NCI-H1105 treated with DMSO at 0.1 percent for 48 hours (cell line): ENCODE measurements around the gene RBP5.
A peak's percentile ranks its signal among the peaks of the same experiment; 100 is the strongest.
"Not testable (repeated sequence)": the region's sequence is repeated elsewhere in the genome, so short reads cannot be mapped to it uniquely, and the experiment has no call there.

ENCODE experiments used
- DNase-seq: peaks from one replicate; lab custom pipeline; 2025; lab: John Stamatoyannopoulos, UW

RBP5 gene

DNA sequence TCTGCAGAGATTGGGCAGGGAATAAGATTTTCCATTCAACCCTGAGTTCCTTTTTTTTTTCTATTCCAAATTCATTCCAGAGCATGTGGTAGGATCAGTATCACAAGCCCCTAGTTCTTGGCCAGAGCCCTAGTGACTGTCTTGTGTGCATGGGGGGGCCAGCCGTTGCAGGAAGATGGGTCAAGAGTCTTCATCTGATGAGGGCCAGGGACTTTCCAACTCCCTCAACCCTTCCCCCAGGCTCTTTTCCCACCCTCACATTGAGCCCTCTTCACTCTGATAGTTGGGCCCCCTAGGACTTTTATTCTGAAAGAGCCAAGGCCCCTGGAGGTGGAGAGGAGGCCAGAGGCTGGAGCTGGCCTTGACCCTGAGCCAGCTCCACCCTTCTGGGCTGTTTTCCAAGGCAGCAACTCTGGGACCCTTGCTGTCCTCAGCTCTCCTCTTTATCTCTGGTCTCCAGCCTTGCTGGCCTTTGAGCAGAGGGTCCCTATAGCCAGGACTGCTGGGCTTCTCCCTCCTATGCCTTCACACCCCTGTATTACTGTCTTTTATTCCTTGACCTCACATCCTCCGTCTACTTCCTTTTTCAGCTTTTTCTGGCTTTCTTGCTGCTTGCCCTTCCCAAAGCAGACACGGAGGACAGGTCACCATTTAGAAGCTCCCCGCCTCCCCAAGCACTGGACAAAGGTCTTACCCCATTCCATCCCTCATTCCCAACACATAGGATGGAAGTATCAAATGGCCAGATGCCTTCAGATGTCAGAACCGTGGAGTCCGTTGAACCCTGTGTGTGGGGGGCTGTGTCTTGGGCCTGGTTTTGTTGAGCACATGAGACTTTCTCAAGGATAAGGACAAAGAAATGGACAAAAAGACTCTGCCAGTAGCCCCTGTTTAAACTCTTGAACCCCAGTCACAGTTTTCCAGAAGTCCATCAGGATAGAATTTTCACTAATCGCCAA is 5.6 kb downstream of the RBP5 start:
- no peak for DNase-seq

DNA sequence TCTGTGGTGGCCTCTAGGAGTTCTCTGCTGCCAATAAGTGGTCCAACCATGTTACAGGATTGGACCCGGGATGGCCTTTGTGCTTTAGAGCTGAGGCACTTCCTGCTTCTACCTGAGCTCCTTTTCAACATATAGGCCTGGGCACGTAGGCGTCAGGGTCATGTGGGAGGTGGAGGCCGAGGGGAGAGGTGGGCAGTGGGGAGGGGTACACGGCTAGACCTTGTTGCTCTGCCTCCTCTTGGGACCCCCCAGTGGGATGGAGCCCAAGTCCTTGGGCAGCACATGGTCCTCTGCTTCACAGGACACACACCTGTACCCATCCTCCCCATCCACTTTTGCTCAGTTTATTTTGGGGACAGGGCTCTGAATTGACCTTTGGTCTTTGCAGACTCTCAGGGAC is 7.4 kb downstream of the RBP5 start:
- no peak for DNase-seq

GRCh38 chr12:7120166-7120565 is 8.5 kb downstream of the RBP5 start:
- no peak for DNase-seq

- DNase-seq = no peak
Measured at GRCh38 chr12:7118881-7119280, 9.8 kb downstream of the RBP5 start.

DNA sequence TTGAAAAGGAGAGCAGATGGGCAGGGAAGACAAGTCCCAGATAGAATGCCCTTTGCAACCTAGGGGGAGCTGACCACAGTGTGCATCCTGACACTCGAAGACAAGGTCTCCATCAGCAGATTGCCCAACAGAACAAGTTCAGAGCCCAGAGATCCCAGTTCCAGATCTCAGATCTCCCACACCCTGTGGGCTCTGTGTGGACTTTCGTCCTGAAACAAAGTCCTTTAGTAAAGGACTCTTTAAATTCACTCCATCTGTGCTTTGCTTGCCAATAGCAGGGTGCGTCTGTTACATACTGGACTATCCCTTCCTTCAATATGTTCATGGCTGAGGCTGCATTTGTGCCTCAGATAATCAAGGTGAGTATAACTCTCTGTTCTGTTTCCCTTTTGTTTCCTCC is 11.0 kb downstream of the RBP5 start:
- no peak for DNase-seq

DNA sequence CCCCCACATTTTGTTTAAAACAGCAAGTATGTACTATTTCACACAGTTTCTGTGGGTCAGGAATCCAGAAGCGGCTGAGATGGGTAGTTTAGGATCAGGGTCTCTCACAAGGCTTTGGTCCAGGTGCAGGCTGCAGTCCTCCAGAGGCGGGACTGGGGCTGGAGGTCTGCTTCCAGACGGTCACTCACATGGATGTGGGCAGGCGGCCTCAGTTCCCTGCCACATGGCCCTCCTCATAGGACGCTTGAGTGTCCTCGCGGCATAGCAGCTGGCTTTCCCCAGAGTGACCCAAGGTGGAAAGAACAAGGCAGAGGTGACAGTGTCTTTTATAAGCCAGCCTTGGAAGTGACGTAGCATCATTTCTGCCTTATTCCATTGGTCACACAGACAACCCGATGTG is 11.8 kb downstream of the RBP5 start:
- no peak for DNase-seq

DNA sequence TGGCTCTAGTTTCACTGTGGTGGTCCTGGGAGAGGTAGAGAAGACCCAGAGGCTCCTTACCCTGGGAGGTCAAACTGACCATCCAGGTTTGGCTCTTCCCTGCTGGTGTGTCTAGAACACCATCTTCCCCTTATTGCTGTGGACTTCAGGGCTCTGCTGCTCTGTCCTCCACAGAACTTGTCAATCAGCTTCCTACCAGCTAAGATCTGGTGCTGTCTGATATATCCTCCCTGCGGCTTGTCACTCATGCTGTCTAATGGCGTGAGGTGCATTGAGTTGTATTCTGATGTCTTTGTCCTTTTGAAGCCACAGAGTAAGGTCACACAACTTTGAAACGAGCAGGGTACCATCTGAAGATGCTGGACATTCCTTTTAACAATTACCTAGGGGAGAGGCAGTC is 12.5 kb downstream of the RBP5 start:
- no peak for DNase-seq

GRCh38 chr12:7114851-7115250 is 13.8 kb downstream of the RBP5 start:
- DNase-seq = no peak

GRCh38 chr12:7114008-7114407 is 14.7 kb downstream of the RBP5 start:
- no peak for DNase-seq

GRCh38 chr12:7113389-7113871 is 15.3 kb downstream of the RBP5 start:
- DNase-seq = peak; percentile 45

DNA sequence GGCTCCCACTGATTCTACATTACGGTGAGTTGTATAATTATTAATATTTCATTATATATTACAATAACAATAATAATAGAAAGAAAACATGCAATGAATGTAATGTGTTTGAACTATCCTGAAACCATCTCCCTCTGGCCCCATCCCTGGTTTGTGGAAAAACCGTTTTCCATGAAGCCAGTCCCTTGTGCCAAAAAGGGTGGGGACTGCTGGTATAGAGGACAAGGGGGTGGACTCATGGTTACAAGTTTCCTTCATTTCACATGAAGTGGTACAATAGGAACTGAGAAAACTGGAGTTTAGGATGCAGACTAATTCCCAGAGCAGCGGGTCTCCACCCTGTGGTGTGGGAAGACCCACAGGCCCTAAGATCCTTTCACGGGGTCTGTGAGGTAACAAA is 16.6 kb downstream of the RBP5 start:
- DNase-seq = no peak

GRCh38 chr12:7110661-7111060 is 18.0 kb downstream of the RBP5 start:
- no peak for DNase-seq

DNA sequence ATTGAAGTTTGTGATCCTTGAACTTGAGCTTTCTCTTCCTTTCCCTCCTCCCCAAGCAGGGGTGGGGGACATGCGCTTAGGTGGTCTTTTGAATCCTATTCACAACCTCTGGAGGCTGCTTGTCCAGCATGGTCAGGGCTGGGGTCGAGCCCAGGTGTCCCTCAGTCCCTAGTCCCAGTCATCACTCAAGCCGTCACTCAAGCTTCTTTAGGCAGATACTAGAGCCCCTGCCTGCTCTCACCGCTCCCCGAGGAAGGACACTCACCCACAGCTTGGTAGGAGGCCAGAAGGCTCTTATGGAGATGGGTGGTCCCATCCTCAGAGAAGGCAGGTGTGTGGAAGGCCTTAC is 19.1 kb downstream of the RBP5 start:
- DNase-seq = no peak

DNA sequence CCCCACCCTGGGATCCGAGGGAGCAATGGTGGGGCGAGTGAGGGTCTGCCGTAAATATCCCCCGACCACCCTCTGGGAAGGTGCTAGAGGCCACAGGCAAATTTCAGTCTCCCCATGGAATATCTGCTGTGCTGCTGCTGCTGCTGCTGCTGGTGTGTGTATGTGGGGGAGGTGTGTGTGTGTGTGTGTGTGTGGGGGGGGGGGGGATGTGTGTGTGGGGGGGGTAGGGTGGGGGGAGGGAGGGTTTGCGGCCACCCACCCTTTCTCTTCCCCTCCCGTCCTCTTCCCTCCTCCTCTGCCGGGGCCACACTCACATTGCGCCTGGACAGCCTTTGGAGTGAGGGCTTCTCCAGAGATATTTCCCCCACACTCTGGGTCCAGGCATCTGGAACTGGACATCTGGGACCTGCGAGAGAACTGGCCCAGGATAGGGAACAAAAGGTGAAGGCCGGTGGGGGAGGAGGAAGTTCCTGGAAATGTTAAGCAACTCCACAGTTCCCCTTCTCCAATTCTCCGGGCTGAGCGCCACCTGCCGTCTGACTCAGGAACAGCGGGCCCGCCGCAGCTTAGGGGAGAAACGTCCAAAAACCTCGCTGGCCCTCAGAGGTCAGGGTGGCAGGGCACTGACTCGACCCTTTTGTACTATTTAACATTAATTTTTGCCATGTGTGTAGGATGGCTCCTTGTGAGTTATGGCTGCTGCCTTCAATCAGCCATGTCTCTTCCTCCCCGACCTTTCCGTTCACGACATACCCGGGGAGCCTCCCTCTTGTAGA is 19.7 kb downstream of the RBP5 start, which contains the start of gene C1RL:
Gene C1RL (minus strand): TSS at position 419 of the 776 bp plus-strand sequence. CDS start 34 bp downstream, at position 385.
- DNase-seq = peak; percentile 79

GRCh38 chr12:7108003-7108795 is 20.5 kb downstream of the RBP5 start:
- DNase-seq = peak; percentile 51

GRCh38 chr12:7107636-7108002 is 21.1 kb downstream of the RBP5 start:
- DNase-seq = peak; percentile 2

GRCh38 chr12:7107181-7107580 is 21.5 kb downstream of the RBP5 start:
- DNase-seq = not testable (repeated sequence)

- DNase-seq = no peak
Measured at GRCh38 chr12:7106082-7106481, 22.6 kb downstream of the RBP5 start.

DNA sequence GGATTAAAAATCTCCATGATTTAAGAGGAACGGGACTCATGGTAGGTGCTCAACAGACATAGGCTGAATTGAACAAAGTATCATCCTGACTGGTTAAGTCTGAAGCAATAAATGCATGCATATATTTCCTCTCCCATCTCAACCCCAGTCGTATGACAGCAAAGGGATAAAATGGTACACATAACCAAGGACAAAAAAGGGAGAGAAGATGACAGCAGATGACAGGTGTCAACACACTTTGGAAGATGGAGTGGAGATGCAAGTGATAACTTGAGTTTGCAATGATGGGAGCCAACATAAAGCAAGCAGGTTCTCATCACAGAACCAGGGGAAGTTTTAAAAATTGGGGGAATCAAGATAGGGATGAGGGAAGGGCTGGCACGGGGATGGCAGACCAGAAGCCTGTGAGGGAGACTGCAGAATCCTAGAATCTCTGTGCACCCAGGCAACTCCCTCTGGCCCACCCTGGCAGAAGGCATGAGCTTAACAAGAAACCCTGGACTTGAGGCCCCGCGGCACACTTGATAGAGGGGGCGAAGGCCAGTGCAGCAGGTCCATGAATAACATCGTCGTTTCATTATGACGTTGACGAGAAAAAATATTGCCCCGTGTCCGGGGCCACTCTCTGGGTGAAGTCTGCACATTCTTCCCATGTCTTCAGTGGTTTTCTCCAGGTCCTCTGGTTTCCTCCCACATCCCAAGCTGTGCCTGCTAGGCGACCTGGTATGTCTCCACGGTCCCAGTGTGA is 24.7 kb downstream of the RBP5 start:
- no peak for DNase-seq

GRCh38 chr12:7102582-7102981 is 26.1 kb downstream of the RBP5 start:
- no peak for DNase-seq

GRCh38 chr12:7101694-7102131 is 27.0 kb downstream of the RBP5 start:
- no peak for DNase-seq
